Stomach smooth muscle (tissue), 2 donors: ENCODE results near the gene PTPRN2.

ENCODE experiments used
- H3K27ac ChIP-seq: one replicate; pipeline ENCODE4 v1.7.0; 2013; ENCODE audit warnings: mild to moderate bottlenecking, low read length, inconsistent platforms
- H3K27me3 ChIP-seq, 2 donors: one replicate each; pipeline ENCODE4 v1.7.0; 2013; ENCODE audit warnings: low read length in 2 of 2; ENCODE audit not compliant: insufficient read depth in 2 of 2, control insufficient read depth in 1 of 2
- H3K36me3 ChIP-seq, 2 donors: one replicate each; pipeline ENCODE4 v1.7.0; 2013; ENCODE audit warnings: low read length in 2 of 2; ENCODE audit not compliant: control insufficient read depth in 2 of 2, insufficient read depth in 2 of 2
- H3K4me1 ChIP-seq: one replicate; pipeline ENCODE4 v1.7.0; 2013; ENCODE audit warnings: low read length; ENCODE audit not compliant: control insufficient read depth, insufficient read depth
- H3K4me3 ChIP-seq, 2 donors: one replicate each; pipeline ENCODE4 v1.7.0; 2013; ENCODE audit warnings: low read length in 2 of 2
- H3K9ac ChIP-seq, 2 donors: one replicate each; pipeline ENCODE4 v1.7.0; 2013; ENCODE audit warnings: low read length in 2 of 2, mild to moderate bottlenecking in 1 of 2
- H3K9me3 ChIP-seq, 2 donors: one replicate each; pipeline ENCODE4 v1.7.0; 2013; ENCODE audit warnings: low read length in 2 of 2; ENCODE audit not compliant: control insufficient read depth in 2 of 2
- donor health status: healthy.
- donor health status: Pancreatic carcinoma.

PTPRN2 gene

GRCh38 chr7:158260567-158261361, 326.9 kb downstream of the PTPRN2 start:
- Histone ChIP-seq H3K4me3 (no peak overlapping the region), H3K27me3 (peaks cover 2% of the 10 kb centered on the region in 2 donors), H3K9ac (no peak overlapping the region), H3K9me3 (peaks cover 4 to 5% of the 10 kb centered on the region in 2 donors), H3K27ac (no peak overlapping the region), H3K4me1 (no peaks in the 10 kb centered on the region), H3K36me3 (no peaks in the 10 kb centered on the region)

- no peak overlapping the region for H3K4me3 ChIP-seq
Measured at GRCh38 chr7:158259671-158260418, 327.8 kb downstream of the PTPRN2 start.

GRCh38 chr7:158259141-158259540, 328.5 kb downstream of the PTPRN2 start:
- H3K27me3 ChIP-seq, result peaks cover 0 to 2% of the 10 kb centered on the region in 2 donors
- no peaks in the 10 kb centered on the region for H3K4me1 ChIP-seq
- no peak overlapping the region for H3K4me3 ChIP-seq
- H3K9ac ChIP-seq, result no peak overlapping the region
- H3K9me3 ChIP-seq, result peaks cover 4 to 5% of the 10 kb centered on the region in 2 donors
- no peak overlapping the region for H3K27ac ChIP-seq
- no peaks in the 10 kb centered on the region for H3K36me3 ChIP-seq

More at GRCh38 chr7:158259671-158260418, 327.8 kb downstream of the PTPRN2 start:
- no peaks in the 10 kb centered on the region for H3K4me1 ChIP-seq
- H3K36me3 ChIP-seq, result no peaks in the 10 kb centered on the region
- H3K9me3 ChIP-seq, result peaks cover 4 to 5% of the 10 kb centered on the region in 2 donors
- H3K27me3 ChIP-seq, result peaks cover 2% of the 10 kb centered on the region in 2 donors
- H3K9ac ChIP-seq, result no peak overlapping the region
- H3K27ac ChIP-seq, result no peak overlapping the region

GRCh38 chr7:158258411-158259130, 329.1 kb downstream of the PTPRN2 start:
- H3K4me1 ChIP-seq, result no peaks in the 10 kb centered on the region
- no peak overlapping the region for H3K27ac ChIP-seq
- H3K9ac ChIP-seq, result no peak overlapping the region
- no peaks in the 10 kb centered on the region for H3K36me3 ChIP-seq
- peaks cover 4 to 5% of the 10 kb centered on the region in 2 donors for H3K9me3 ChIP-seq
- H3K27me3 ChIP-seq, result peaks cover 0 to 2% of the 10 kb centered on the region in 2 donors
- no peak overlapping the region for H3K4me3 ChIP-seq

- H3K36me3 ChIP-seq, result no peaks in the 10 kb centered on the region
- H3K27me3 ChIP-seq, result peaks cover 0 to 2% of the 10 kb centered on the region in 2 donors
- no peak overlapping the region for H3K9ac ChIP-seq
- peaks cover 4 to 5% of the 10 kb centered on the region in 2 donors for H3K9me3 ChIP-seq
- no peak overlapping the region for H3K27ac ChIP-seq
- no peaks in the 10 kb centered on the region for H3K4me1 ChIP-seq
- H3K4me3 ChIP-seq, result no peak overlapping the region
Measured at GRCh38 chr7:158257516-158258410, 329.9 kb downstream of the PTPRN2 start.

GRCh38 chr7:158257001-158257400, 330.6 kb downstream of the PTPRN2 start:
- H3K9me3 ChIP-seq, result peaks cover 0 to 5% of the 10 kb centered on the region in 2 donors
- no peaks in the 10 kb centered on the region for H3K36me3 ChIP-seq

GRCh38 chr7:158256091-158256816, 331.4 kb downstream of the PTPRN2 start:
- no peak overlapping the region for H3K27ac ChIP-seq
- peaks cover 0 to 2% of the 10 kb centered on the region in 2 donors for H3K27me3 ChIP-seq
- H3K9ac ChIP-seq, result no peak overlapping the region
- peaks cover 0 to 5% of the 10 kb centered on the region in 2 donors for H3K9me3 ChIP-seq
- H3K4me3 ChIP-seq, result no peak overlapping the region
- H3K36me3 ChIP-seq, result no peaks in the 10 kb centered on the region
- no peaks in the 10 kb centered on the region for H3K4me1 ChIP-seq

More at GRCh38 chr7:158257001-158257400, 330.6 kb downstream of the PTPRN2 start:
- H3K9ac ChIP-seq, result no peak overlapping the region
- peaks cover 0 to 2% of the 10 kb centered on the region in 2 donors for H3K27me3 ChIP-seq
- no peaks in the 10 kb centered on the region for H3K4me1 ChIP-seq
- H3K27ac ChIP-seq, result no peak overlapping the region
- no peak overlapping the region for H3K4me3 ChIP-seq

GRCh38 chr7:158255558-158255957, 332.1 kb downstream of the PTPRN2 start:
- H3K9me3 ChIP-seq, result peaks cover 0 to 5% of the 10 kb centered on the region in 2 donors
- no peak overlapping the region for H3K9ac ChIP-seq
- peaks cover 0 to 2% of the 10 kb centered on the region in 2 donors for H3K27me3 ChIP-seq
- H3K4me3 ChIP-seq, result no peak overlapping the region
- no peaks in the 10 kb centered on the region for H3K36me3 ChIP-seq
- no peak overlapping the region for H3K27ac ChIP-seq
- no peaks in the 10 kb centered on the region for H3K4me1 ChIP-seq

- no peak overlapping the region for H3K27ac ChIP-seq
- H3K4me1 ChIP-seq, result no peaks in the 10 kb centered on the region
- H3K9ac ChIP-seq, result no peak overlapping the region
- peaks cover 0 to 2% of the 10 kb centered on the region in 2 donors for H3K27me3 ChIP-seq
- H3K9me3 ChIP-seq, result peaks cover 0 to 5% of the 10 kb centered on the region in 2 donors
- H3K4me3 ChIP-seq, result no peak overlapping the region
- H3K36me3 ChIP-seq, result no peaks in the 10 kb centered on the region
Measured at GRCh38 chr7:158255156-158255555, 332.5 kb downstream of the PTPRN2 start.
